Measurements from ENCODE around the gene UGT1A1. TPM values are rescaled to one million over a fixed set of nuclear protein-coding genes. Genes with fewer than 3 reads are reported as not detected.
A peak's percentile ranks its signal among the peaks of the same experiment; 100 is the strongest.

UGT1A1 gene
- total RNA-seq (2016; rRNA removed; fragmentation: Illumina TruSeq; extraction: Trizol): 0.22 and 0.69 TPM in 2 replicates
- total RNA-seq (2016; cell fraction: cytosol; rRNA removed; fragmentation: Illumina TruSeq; extraction: Trizol; ENCODE audit: low read depth): 0.09 TPM in 1 of 2 replicates, not detected in the other
- total RNA-seq (2016; cell fraction: insoluble cytoplasmic fraction; rRNA removed; fragmentation: Illumina TruSeq; extraction: Trizol): 0.31 and 0.61 TPM in 2 replicates
- 0.12 and 0.17 TPM in 2 replicates for total RNA-seq (2016; cell fraction: membrane; rRNA removed; fragmentation: Illumina TruSeq; extraction: Trizol)
- total RNA-seq (2016; cell fraction: nucleus; rRNA removed; fragmentation: Illumina TruSeq; extraction: Trizol): 0.25 and 0.63 TPM in 2 replicates
- polyA plus RNA-seq (2011; rRNA removed): 0.75 and 3.6 TPM in 2 replicates
- 0.63 and 3.6 TPM in 2 replicates for polyA plus RNA-seq (2011; cell fraction: cytosol; rRNA removed)
- 0.21 and 1.0 TPM in 2 replicates for polyA plus RNA-seq (2011; cell fraction: nucleus; rRNA removed)
- 3.1 and 4.9 TPM in 2 replicates for polyA plus RNA-seq (2012)
- 0.11 TPM in 1 of 2 replicates, not detected in the other for polyA plus RNA-seq (2016; cell fraction: cytosol; fragmentation: Illumina TruSeq; extraction: Trizol; ENCODE audit: low read depth)
- 0.17 and 0.35 TPM in 2 replicates for polyA plus RNA-seq (2016; cell fraction: insoluble cytoplasmic fraction; fragmentation: Illumina TruSeq; extraction: Trizol; ENCODE audit: low read depth)
- polyA plus RNA-seq (2016; cell fraction: membrane; fragmentation: Illumina TruSeq; extraction: Trizol; ENCODE audit: low read depth): 0.19 and 0.20 TPM in 2 replicates
- 0.93 TPM in 1 of 2 replicates, not detected in the other for polyA plus RNA-seq (2016; cell fraction: nucleus; fragmentation: Illumina TruSeq; extraction: Trizol; ENCODE audit: insufficient read depth, low read depth)
- polyA minus RNA-seq (2011; rRNA and poly(A)+ RNA removed; ENCODE audit: low replicate concordance): 0.16 and 1.1 TPM in 2 replicates
- 0.44 and 2.2 TPM in 2 replicates for polyA minus RNA-seq (2011; cell fraction: cytosol; rRNA and poly(A)+ RNA removed)
- polyA minus RNA-seq (2011; cell fraction: nucleus; rRNA and poly(A)+ RNA removed): 0.52 and 1.7 TPM in 2 replicates
- Bru-seq, nascent RNA: not detected
- not detected for BruChase-seq, experiment 1, labeled RNA remaining after a 6-hour chase
- BruChase-seq, experiment 2, labeled RNA remaining after a 2-hour chase: not detected
- long read RNA-seq, experiment 1, transcript UGT1A1-202 (5 exons, 3,389 nt): minor isoform, 6 of 26 reads
- long read RNA-seq, experiment 1, transcript UGT1A1-201 (5 exons, 2,382 nt): major isoform, 14 of 26 reads
- long read RNA-seq, experiment 1, partial matches to known transcripts: 0 of 26 reads
- long read RNA-seq, experiment 1, other reads (novel, unspliced or antisense): 6 of 26 reads
- long read RNA-seq, experiment 2, partial matches to known transcripts: 1 of 1 reads
- long read RNA-seq, experiment 2, other reads (novel, unspliced or antisense): 0 of 1 reads

DNA sequence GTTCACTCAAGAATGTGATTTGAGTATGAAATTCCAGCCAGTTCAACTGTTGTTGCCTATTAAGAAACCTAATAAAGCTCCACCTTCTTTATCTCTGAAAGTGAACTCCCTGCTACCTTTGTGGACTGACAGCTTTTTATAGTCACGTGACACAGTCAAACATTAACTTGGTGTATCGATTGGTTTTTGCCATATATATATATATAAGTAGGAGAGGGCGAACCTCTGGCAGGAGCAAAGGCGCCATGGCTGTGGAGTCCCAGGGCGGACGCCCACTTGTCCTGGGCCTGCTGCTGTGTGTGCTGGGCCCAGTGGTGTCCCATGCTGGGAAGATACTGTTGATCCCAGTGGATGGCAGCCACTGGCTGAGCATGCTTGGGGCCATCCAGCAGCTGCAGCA is at the start of gene UGT1A1:
Gene UGT1A1 (plus strand): TSS at position 228 of the 400 bp plus-strand sequence. CDS start 18 bp downstream, at position 246.
- in situ Hi-C loops (cut with HindIII; ENCODE audit: extremely low pct_ligation_motif_present, low pct_unique_long_range_greater_than_20kb): no loop called here
- no peak within 1 kb of the TSS for H3K9ac ChIP-seq (ENCODE audit: insufficient read depth, low read depth, low read length)
- no peaks in the 10 kb centered on the region for H3K79me2 ChIP-seq (ENCODE audit: insufficient read depth, low read length)
- H3K9me3 ChIP-seq (ENCODE audit: low read length): no peaks in the 10 kb centered on the region
- no peaks in the 10 kb centered on the region for H3K36me3 ChIP-seq (replicated peaks in 1 of 2; ENCODE audit: control insufficient read depth in 1 of 2, insufficient read depth in 2 of 2, low read length in 2 of 2)
- H3K27ac ChIP-seq (ENCODE audit: extremely low read length, insufficient read depth, low read length): no peak within 1 kb of the TSS
- peak; percentile 30 for DNase-seq (ENCODE audit: low spot score)
- H2AFZ ChIP-seq (ENCODE audit: low read length): no peak within 1 kb of the TSS
- POLR2A ChIA-PET: no interaction called here
- peaks cover 9 to 74% of the 10 kb centered on the region in 2 experiments; a peak in 3 of 5 replicates for H3K27me3 ChIP-seq (ENCODE audit: control insufficient read depth in 1 of 2, insufficient read depth in 2 of 2, low read length in 2 of 2)
- CTCF ChIA-PET (ENCODE audit: low intra/inter-chr PET ratio, low total read pairs): no interaction called here
- no peak for FAIRE-seq
- 62% methylated on average over 6 of the region's 6 CpGs for WGBS (ENCODE audit: low lambda C conversion rate)
- peaks cover 46% of the 10 kb centered on the region for H3K4me1 ChIP-seq (ENCODE audit: insufficient read depth, low read length)
- H4K20me1 ChIP-seq (ENCODE audit: insufficient read depth, low read length): no peaks in the 10 kb centered on the region
- peak; percentile 13; the same call in 1 of the 3 replicates for ATAC-seq
- intact Hi-C loops (cut with micrococcal nuclease; ENCODE audit: unreplicated experiment): no loop called here
- H3K4me3 ChIP-seq (replicated peaks in 1 of 3; ENCODE audit: insufficient read depth in 1 of 3, low read depth in 2 of 3, low read length in 3 of 3): no peak within 1 kb of the TSS
- no peak within 1 kb of the TSS for H3K4me2 ChIP-seq (ENCODE audit: low read depth, low read length)
- no TSS peak for BruUV-seq (replicated peaks)
- TF ChIP-seq ZBTB38 (CRISPR knock-in tag; IDR thresholded peaks at IDR 0.05) (peak; percentile 34; the same call in 1 of the 2 replicates), ZNF768 (CRISPR knock-in tag; IDR thresholded peaks at IDR 0.05) (peak; percentile 93), NR2F2 (IDR thresholded peaks at IDR 0.05; ENCODE audit: borderline replicate concordance, low read depth) (no peak), RAD51 (IDR thresholded peaks at IDR 0.05; ENCODE audit: borderline replicate concordance) (peak; percentile 93), BHLHE40 (IDR thresholded peaks at IDR 0.05; ENCODE audit: low read length) (0 out of 2 replicates have a peak, but pooled peaks have one; percentile 16), ONECUT2 (CRISPR knock-in tag; IDR thresholded peaks at IDR 0.05) (peak; percentile 78)
- TF ChIP-seq, protein P1, sequence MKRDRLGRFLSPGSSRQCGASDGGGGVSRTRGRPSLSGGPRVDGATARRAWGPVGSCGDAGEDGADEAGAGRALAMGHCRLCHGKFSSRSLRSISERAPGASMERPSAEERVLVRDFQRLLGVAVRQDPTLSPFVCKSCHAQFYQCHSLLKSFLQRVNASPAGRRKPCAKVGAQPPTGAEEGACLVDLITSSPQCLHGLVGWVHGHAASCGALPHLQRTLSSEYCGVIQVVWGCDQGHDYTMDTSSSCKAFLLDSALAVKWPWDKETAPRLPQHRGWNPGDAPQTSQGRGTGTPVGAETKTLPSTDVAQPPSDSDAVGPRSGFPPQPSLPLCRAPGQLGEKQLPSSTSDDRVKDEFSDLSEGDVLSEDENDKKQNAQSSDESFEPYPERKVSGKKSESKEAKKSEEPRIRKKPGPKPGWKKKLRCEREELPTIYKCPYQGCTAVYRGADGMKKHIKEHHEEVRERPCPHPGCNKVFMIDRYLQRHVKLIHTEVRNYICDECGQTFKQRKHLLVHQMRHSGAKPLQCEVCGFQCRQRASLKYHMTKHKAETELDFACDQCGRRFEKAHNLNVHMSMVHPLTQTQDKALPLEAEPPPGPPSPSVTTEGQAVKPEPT (CRISPR knock-in tag; IDR thresholded peaks at IDR 0.05; ENCODE audit: low read depth): no peak
- TF ChIP-seq, protein P2, sequence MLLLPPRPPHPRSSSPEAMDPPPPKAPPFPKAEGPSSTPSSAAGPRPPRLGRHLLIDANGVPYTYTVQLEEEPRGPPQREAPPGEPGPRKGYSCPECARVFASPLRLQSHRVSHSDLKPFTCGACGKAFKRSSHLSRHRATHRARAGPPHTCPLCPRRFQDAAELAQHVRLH (CRISPR knock-in tag; IDR thresholded peaks at IDR 0.05; ENCODE audit: borderline replicate concordance, low read depth): no peak
- TF ChIP-seq, protein P3, sequence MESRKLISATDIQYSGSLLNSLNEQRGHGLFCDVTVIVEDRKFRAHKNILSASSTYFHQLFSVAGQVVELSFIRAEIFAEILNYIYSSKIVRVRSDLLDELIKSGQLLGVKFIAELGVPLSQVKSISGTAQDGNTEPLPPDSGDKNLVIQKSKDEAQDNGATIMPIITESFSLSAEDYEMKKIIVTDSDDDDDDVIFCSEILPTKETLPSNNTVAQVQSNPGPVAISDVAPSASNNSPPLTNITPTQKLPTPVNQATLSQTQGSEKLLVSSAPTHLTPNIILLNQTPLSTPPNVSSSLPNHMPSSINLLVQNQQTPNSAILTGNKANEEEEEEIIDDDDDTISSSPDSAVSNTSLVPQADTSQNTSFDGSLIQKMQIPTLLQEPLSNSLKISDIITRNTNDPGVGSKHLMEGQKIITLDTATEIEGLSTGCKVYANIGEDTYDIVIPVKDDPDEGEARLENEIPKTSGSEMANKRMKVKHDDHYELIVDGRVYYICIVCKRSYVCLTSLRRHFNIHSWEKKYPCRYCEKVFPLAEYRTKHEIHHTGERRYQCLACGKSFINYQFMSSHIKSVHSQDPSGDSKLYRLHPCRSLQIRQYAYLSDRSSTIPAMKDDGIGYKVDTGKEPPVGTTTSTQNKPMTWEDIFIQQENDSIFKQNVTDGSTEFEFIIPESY (CRISPR knock-in tag; IDR thresholded peaks at IDR 0.05): peak; percentile 72
- TF ChIP-seq, protein P4, sequence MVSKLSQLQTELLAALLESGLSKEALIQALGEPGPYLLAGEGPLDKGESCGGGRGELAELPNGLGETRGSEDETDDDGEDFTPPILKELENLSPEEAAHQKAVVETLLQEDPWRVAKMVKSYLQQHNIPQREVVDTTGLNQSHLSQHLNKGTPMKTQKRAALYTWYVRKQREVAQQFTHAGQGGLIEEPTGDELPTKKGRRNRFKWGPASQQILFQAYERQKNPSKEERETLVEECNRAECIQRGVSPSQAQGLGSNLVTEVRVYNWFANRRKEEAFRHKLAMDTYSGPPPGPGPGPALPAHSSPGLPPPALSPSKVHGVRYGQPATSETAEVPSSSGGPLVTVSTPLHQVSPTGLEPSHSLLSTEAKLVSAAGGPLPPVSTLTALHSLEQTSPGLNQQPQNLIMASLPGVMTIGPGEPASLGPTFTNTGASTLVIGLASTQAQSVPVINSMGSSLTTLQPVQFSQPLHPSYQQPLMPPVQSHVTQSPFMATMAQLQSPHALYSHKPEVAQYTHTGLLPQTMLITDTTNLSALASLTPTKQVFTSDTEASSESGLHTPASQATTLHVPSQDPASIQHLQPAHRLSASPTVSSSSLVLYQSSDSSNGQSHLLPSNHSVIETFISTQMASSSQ (IDR thresholded peaks at IDR 0.05; ENCODE audit: low read depth): peak; percentile 79
- TF ChIP-seq, protein P4 (CRISPR knock-in tag; IDR thresholded peaks at IDR 0.05; ENCODE audit: borderline replicate concordance): no peak
